HCT116 (cell line): Measurements from ENCODE around the gene RPS27. TPM values are rescaled to one million over a fixed set of nuclear protein-coding genes. Genes with fewer than 3 reads are reported as not detected.

Source experiments
- ATAC-seq: fragments of 200-7000 bp; cut with Tn5 transposase; 2 replicates; pipeline ENCODE4 v1.9.1; 2020; ENCODE audit warnings: mild to moderate bottlenecking, moderate library complexity
- BruUV-seq: library from RNA; stranded (reverse); fragments of 400-500 nt; replicated peaks from 2 replicates; lab custom pipeline; 2021; lab: Mats Ljungman, UMichigan
- CTCF ChIA-PET: fragments of 300-600 bp; sonication (Branson Sonifier 250); formaldehyde crosslinking; loops from one replicate; lab custom pipeline; 2021; ENCODE audit warnings: antibody characterized with exemption; lab: Charles Lee
- POLR2A ChIA-PET: fragments of 300-600, 350-600 bp; sonication (Branson Sonifier 250); formaldehyde crosslinking; loops from one replicate; lab custom pipeline; 2021; ENCODE audit warnings: antibody characterized with exemption; lab: Charles Lee
- RAD21 ChIA-PET, 2 experiments: fragments of 300-600 bp; sonication (Branson Sonifier 250); formaldehyde crosslinking; loops; one replicate each; lab custom pipeline; 2023; ENCODE audit warnings: low total read pairs in 2 of 2; ENCODE audit not compliant: uncharacterized antibody in 2 of 2, unreplicated experiment in 2 of 2, low non-redundant PET in 1 of 2; lab: Charles Lee
- DNase-seq: peaks from one replicate; pipeline ENCODE4 v3.0.0-alpha.2; 2010; ENCODE audit warnings: low read depth, low spot score
- H2AFZ ChIP-seq: fragments of 200-600 bp; shearing (Covaris generic), sonication (generic); 2 replicates; pipeline ENCODE4 v1.6.1; 2017; ENCODE audit warnings: low read depth, mixed run types, mixed read lengths, antibody characterized with exemption, low read length; ENCODE audit not compliant: poor library complexity, severe bottlenecking
- H3K27ac ChIP-seq: 2 replicates; pipeline ENCODE4 v1.5.1; 2012; ENCODE audit warnings: low read depth, low read length
- H3K27me3 ChIP-seq: fragments of 200-600 bp; sonication (generic); 2 replicates; pipeline ENCODE4 v1.6.1; 2016; ENCODE audit warnings: mixed run types, low read length, mixed read lengths; ENCODE audit not compliant: insufficient read depth
- H3K36me3 ChIP-seq, 2 experiments: fragments of 200-500 bp in 1 of 2; fragments of 200-600 bp in 1 of 2; sonication (Bioruptor generic) in 1 of 2; sonication (generic) in 1 of 2; 2 replicates each; pipeline versions ENCODE4 v1.5.1 to v1.6.1; 2014 to 2016; ENCODE audit warnings: low read length in 2 of 2, inconsistent platforms in 1 of 2, mixed read lengths in 1 of 2, mixed run types in 1 of 2; ENCODE audit not compliant: insufficient read depth in 2 of 2, control insufficient read depth in 1 of 2
- H3K4me1 ChIP-seq, 2 experiments: fragments of 200-600 bp in 1 of 2; sonication (generic) in 1 of 2; 2 replicates each; pipeline versions ENCODE4 v1.5.1 to v1.6.1; 2012 to 2017; ENCODE audit warnings: low read length in 2 of 2, inconsistent platforms in 1 of 2, mild to moderate bottlenecking in 1 of 2, mixed read lengths in 1 of 2, mixed run types in 1 of 2, moderate library complexity in 1 of 2; ENCODE audit not compliant: insufficient read depth in 2 of 2, control insufficient read depth in 1 of 2
- H3K4me2 ChIP-seq: fragments of 200-600 bp; sonication (generic); 2 replicates; pipeline ENCODE4 v1.6.1; 2017; ENCODE audit warnings: mixed run types, low read length, mixed read lengths
- H3K4me3 ChIP-seq, 2 experiments: fragments of 200-600 bp in 1 of 2; sonication (generic) in 1 of 2; replicated peaks in 1 of 2; 2 replicates each; pipeline ENCODE4 v1.5.1; 2011 to 2016; ENCODE audit warnings: low read length in 2 of 2, control low read depth in 1 of 2, low read depth in 1 of 2, mild to moderate bottlenecking in 1 of 2, mixed read lengths in 1 of 2, mixed run types in 1 of 2
- H3K79me2 ChIP-seq: fragments of 200-600 bp; sonication (generic); 2 replicates; pipeline ENCODE4 v1.6.1; 2017; ENCODE audit warnings: mild to moderate bottlenecking, mixed run types, low read length, moderate library complexity, mixed read lengths; ENCODE audit not compliant: insufficient read depth
- H3K9ac ChIP-seq: fragments of 200-600 bp; sonication (generic); 2 replicates; pipeline ENCODE4 v1.6.1; 2016; ENCODE audit warnings: low read length, mixed read lengths
- H3K9me2 ChIP-seq: fragments of 200-600 bp; sonication (generic), shearing (Covaris generic); 2 replicates; pipeline ENCODE4 v1.6.1; 2017; ENCODE audit warnings: mixed run types, mild to moderate bottlenecking, moderate library complexity; ENCODE audit not compliant: insufficient read depth
- H3K9me3 ChIP-seq, 2 experiments: fragments of 200-500 bp in 1 of 2; fragments of 200-600 bp in 1 of 2; sonication (Bioruptor generic) in 1 of 2; sonication (generic) in 1 of 2; 2 replicates each; pipeline ENCODE4 v1.6.1; 2014 to 2017; ENCODE audit warnings: low read length in 2 of 2, mixed read lengths in 2 of 2, inconsistent platforms in 1 of 2, low read depth in 1 of 2, mild to moderate bottlenecking in 1 of 2, mixed run types in 1 of 2, moderate library complexity in 1 of 2; ENCODE audit not compliant: control insufficient read depth in 1 of 2, insufficient read depth in 1 of 2
- H4K20me1 ChIP-seq: fragments of 200-600 bp; sonication (generic), shearing (Covaris generic); 2 replicates; pipeline ENCODE4 v1.6.1; 2017; ENCODE audit warnings: mixed run types, mild to moderate bottlenecking, moderate library complexity; ENCODE audit not compliant: insufficient read depth
- CBX3 ChIP-seq: IDR thresholded peaks from 2 replicates; pipeline ENCODE4 v1.6.1; 2012; ENCODE audit warnings: low read depth
- EZH2phosphoT487 ChIP-seq: fragments of 200-600 bp; IDR thresholded peaks from 2 replicates; pipeline ENCODE4 v1.6.1; 2018; ENCODE audit warnings: antibody characterized with exemption, borderline replicate concordance
- POLR2A ChIP-seq: IDR thresholded peaks from 2 replicates; pipeline ENCODE4 v1.7.0; 2011; ENCODE audit warnings: borderline replicate concordance; ENCODE audit not compliant: insufficient read depth, insufficient read length; ENCODE audit errors: extremely low read depth
- POLR2AphosphoS5 ChIP-seq: IDR thresholded peaks from 2 replicates; pipeline ENCODE4 v1.6.1; 2011; ENCODE audit warnings: mild to moderate bottlenecking, low read depth, low read length, moderate library complexity
- SIN3A ChIP-seq: IDR thresholded peaks from 2 replicates; pipeline ENCODE4 v1.6.1; 2012; ENCODE audit warnings: low read depth
- SP1 ChIP-seq: IDR thresholded peaks from 2 replicates; pipeline ENCODE4 v1.6.1; 2012; ENCODE audit warnings: low read depth
- ZNF274 ChIP-seq: fragments of 200-500 bp; sonication (Bioruptor generic); IDR thresholded peaks from 2 replicates; pipeline ENCODE4 v1.6.1; 2014; ENCODE audit warnings: mild to moderate bottlenecking, low read depth, low read length, inconsistent platforms
- intact Hi-C: fragments of 100-400 bp; cut with micrococcal nuclease; formaldehyde crosslinking; loops from 2 replicates; pipeline ENCODE4 v1.10.0; 2022
- total RNA-seq: library from RNA; stranded (reverse); gene quantifications from one replicate; pipeline ENCODE4 v1.2.1, GENCODE V29; 2021; ENCODE audit not compliant: unreplicated experiment

Gene RPS27
- total RNA-seq, 1 experiment from 2014 or later = 1,905 TPM

GRCh38 chr1:153963030-153963849 is 27.3 kb upstream of the RPS27 start, which contains the start of gene SLC39A1 (continued):
- TF ChIP-seq POLR2A (peak; percentile 90), ZNF274 (no peak), CBX3 (no peak), POLR2AphosphoS5 (peak; percentile 83), SP1 (no peak), SIN3A (no peak)

DNA sequence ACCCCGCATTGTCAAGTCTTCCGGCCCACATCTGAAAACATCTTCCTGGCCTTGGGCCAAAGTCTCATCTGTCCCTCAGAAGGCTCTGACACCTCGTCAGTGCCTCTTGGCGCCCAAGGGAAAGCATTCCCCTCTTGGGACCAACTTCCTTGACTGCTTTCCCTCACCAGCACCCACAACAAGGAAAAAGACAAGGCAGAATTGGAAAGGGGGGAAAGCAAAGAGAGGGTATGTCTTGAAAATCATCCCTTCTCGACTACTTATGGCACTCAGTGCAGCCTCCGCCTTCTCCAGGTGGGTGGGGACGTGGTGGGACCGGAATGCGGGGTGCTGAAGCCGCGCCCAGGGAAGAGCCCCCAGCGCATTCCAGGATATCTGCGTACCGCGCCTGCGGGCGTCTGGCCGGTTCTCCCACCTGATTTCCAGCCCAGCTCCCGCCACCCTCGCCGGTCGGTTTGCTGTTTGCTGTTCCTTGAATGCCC is 26.7 kb upstream of the RPS27 start:
- no peaks in the 10 kb centered on the region for H3K9me3 ChIP-seq
- H3K9me2 ChIP-seq = no peaks in the 10 kb centered on the region
- RAD21 ChIA-PET = interaction anchor here in 1 of 2 experiments (0.9 kb wide), 1 partner anchor 14 kb away, joined by 3 read pairs; the partner anchor contains the start of gene JTB
- H3K4me3 ChIP-seq = peak overlapping the region; percentile 94 to 97
- peak overlapping the region; percentile 86 for H3K4me2 ChIP-seq
- peaks cover 5 to 11% of the 10 kb centered on the region in 2 experiments; a peak in 1 of 4 replicates for H3K36me3 ChIP-seq
- intact Hi-C loops = loop anchor here (5.0 kb wide), 1 partner anchor 182 kb away; no protein-coding TSS in a partner anchor
- peak overlapping the region; percentile 96 for H3K9ac ChIP-seq
- ATAC-seq (peak; percentile 33), DNase-seq (peak; percentile 56)
- H4K20me1 ChIP-seq = no peaks in the 10 kb centered on the region
- H3K27me3 ChIP-seq = no peaks in the 10 kb centered on the region
- peak overlapping the region; percentile 93 for H3K27ac ChIP-seq
- no peak overlapping the region for H2AFZ ChIP-seq
- POLR2A ChIA-PET = interaction anchor here (0.8 to 2.8 kb wide), 5 partner anchors 10 to 171 kb away, joined by 3 to 18 read pairs (median 3); partner anchors contain the start of genes DENND4B and RPS27
- no peak for TF ChIP-seq EZH2phosphoT487
- peak; percentile 71 for TF ChIP-seq POLR2AphosphoS5
- peak; percentile 20 for TF ChIP-seq POLR2A
- TF ChIP-seq ZNF274 = no peak
- CTCF ChIA-PET = interaction anchor here (0.8 to 2.1 kb wide), 2 partner anchors 18 to 23 kb away, joined by 3 to 9 read pairs; partner anchors contain the start of gene DENND4B
- H3K4me1 ChIP-seq = peaks cover 29 to 62% of the 10 kb centered on the region in 2 experiments
- no TSS peak for BruUV-seq
- H3K79me2 ChIP-seq = peaks cover 34% of the 10 kb centered on the region
